ENCODE results near the gene NPC1. TPM values are rescaled to one million over a fixed set of nuclear protein-coding genes. Genes with fewer than 3 reads are reported as not detected.

NPC1 gene
- total RNA-seq, 1 donor from 2014 or later, result 100 TPM

DNA sequence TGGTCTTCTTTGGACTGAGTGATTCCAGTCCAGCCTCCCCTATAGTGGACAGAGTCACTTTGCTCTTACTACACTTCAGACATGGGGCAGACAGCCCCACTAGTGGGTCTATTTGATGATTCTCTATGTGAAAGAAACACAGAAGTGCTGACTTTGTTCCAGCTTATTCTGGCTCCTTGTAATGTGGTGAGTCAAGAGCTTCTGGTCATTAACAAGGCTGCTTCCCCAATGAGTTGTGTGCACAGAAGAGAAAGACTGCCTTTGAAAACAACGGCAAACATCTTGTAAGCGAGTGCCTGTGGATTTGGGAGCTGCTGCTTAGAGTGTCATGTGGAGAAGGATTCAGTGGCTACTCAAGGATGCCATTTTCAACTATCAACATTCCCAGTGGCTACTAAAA lies 43.8 kb downstream of the NPC1 start:
- H3K36me3 ChIP-seq (ENCODE audit: control insufficient read depth, insufficient read depth, low read length), result peaks cover 45% of the 10 kb centered on the region
- TF ChIP-seq, protein P1, sequence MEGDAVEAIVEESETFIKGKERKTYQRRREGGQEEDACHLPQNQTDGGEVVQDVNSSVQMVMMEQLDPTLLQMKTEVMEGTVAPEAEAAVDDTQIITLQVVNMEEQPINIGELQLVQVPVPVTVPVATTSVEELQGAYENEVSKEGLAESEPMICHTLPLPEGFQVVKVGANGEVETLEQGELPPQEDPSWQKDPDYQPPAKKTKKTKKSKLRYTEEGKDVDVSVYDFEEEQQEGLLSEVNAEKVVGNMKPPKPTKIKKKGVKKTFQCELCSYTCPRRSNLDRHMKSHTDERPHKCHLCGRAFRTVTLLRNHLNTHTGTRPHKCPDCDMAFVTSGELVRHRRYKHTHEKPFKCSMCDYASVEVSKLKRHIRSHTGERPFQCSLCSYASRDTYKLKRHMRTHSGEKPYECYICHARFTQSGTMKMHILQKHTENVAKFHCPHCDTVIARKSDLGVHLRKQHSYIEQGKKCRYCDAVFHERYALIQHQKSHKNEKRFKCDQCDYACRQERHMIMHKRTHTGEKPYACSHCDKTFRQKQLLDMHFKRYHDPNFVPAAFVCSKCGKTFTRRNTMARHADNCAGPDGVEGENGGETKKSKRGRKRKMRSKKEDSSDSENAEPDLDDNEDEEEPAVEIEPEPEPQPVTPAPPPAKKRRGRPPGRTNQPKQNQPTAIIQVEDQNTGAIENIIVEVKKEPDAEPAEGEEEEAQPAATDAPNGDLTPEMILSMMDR (IDR thresholded peaks at IDR 0.05; ENCODE audit: insufficient read depth, low read length, severe bottlenecking), result no peak
- DNase-seq (ENCODE audit: low read depth), result no peak
- no peak for FAIRE-seq
- H3K27me3 ChIP-seq (ENCODE audit: control insufficient read depth, insufficient read depth, low read length), result no peaks in the 10 kb centered on the region
- H3K4me3 ChIP-seq (ENCODE audit: low read depth, low read length), result no peak overlapping the region

- no peak for DNase-seq (ENCODE audit: low read depth)
- Histone ChIP-seq H3K27me3 (ENCODE audit: control insufficient read depth, insufficient read depth, low read length) (no peaks in the 10 kb centered on the region), H3K36me3 (ENCODE audit: control insufficient read depth, insufficient read depth, low read length) (peaks cover 53% of the 10 kb centered on the region), H3K4me3 (ENCODE audit: low read depth, low read length) (no peak overlapping the region)
- TF ChIP-seq, protein P1 (IDR thresholded peaks at IDR 0.05; ENCODE audit: insufficient read depth, low read length, severe bottlenecking), result no peak
- no peak for FAIRE-seq
Measured at GRCh38 chr18:23541349-23542093, 44.8 kb downstream of the NPC1 start.

DNA sequence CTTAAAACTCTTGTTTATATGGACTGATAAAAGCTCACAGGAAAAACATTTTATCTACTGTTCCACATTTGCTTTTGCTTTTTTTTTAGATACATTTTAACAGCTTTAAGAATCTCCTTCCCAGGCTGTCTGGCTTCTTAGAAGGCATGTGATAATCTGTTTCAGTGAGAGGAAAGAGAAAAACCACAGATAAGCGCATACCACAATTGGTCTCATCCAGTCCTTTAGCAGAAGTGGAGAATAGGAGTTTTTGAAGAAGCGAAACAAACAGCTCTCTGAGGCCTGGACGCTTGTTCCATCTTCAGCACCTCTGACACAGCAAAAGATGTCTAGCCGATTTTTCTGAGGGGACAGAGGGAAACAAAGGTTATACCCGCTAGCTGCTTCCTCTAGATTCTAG lies 45.4 kb downstream of the NPC1 start:
- no peak overlapping the region for H3K4me3 ChIP-seq (ENCODE audit: low read depth, low read length)
- FAIRE-seq, result no peak
- no peak for DNase-seq (ENCODE audit: low read depth)
- TF ChIP-seq, protein P1 (IDR thresholded peaks at IDR 0.05; ENCODE audit: insufficient read depth, low read length, severe bottlenecking), result no peak
- H3K27me3 ChIP-seq (ENCODE audit: control insufficient read depth, insufficient read depth, low read length), result no peaks in the 10 kb centered on the region
- peaks cover 55% of the 10 kb centered on the region for H3K36me3 ChIP-seq (ENCODE audit: control insufficient read depth, insufficient read depth, low read length)

- DNase-seq (ENCODE audit: low read depth) (no peak), FAIRE-seq (no peak)
- TF ChIP-seq, protein P1 (IDR thresholded peaks at IDR 0.05; ENCODE audit: insufficient read depth, low read length, severe bottlenecking), result no peak
- Histone ChIP-seq H3K27me3 (ENCODE audit: control insufficient read depth, insufficient read depth, low read length) (no peaks in the 10 kb centered on the region), H3K36me3 (ENCODE audit: control insufficient read depth, insufficient read depth, low read length) (peaks cover 59% of the 10 kb centered on the region), H3K4me3 (ENCODE audit: low read depth, low read length) (no peak overlapping the region)
Measured at GRCh38 chr18:23539911-23540525, 46.3 kb downstream of the NPC1 start.

DNA sequence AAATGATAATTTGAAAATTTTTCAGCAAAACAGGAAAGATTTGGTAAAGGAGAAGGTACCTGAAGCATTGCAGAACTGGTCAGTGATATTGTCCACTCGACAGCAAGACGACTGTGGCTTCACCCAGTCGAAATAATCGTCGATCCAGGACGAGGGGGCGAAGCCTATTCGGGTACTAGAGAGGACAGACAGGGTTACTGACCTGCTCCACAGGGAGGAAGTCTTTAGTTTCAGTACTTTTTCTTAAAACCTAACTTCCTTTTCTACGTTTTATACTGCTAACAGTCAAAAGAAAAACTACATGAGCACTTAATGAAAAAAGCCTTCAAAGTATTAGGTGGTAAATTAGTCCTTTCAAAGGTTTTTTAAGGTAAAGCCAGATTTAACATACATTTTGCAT lies 47.0 kb downstream of the NPC1 start:
- Histone ChIP-seq H3K36me3 (ENCODE audit: control insufficient read depth, insufficient read depth, low read length) (peaks cover 63% of the 10 kb centered on the region), H3K4me3 (ENCODE audit: low read depth, low read length) (no peak overlapping the region), H3K27me3 (ENCODE audit: control insufficient read depth, insufficient read depth, low read length) (no peaks in the 10 kb centered on the region)
- FAIRE-seq (no peak), DNase-seq (ENCODE audit: low read depth) (no peak)
- TF ChIP-seq, protein P1 (IDR thresholded peaks at IDR 0.05; ENCODE audit: insufficient read depth, low read length, severe bottlenecking), result no peak

All from bronchial epithelial cell (primary cell).